Lower lobe of right lung (tissue), 2 donors: ENCODE data around the gene TMEM94. TPM values are rescaled to one million over a fixed set of nuclear protein-coding genes. Genes with fewer than 3 reads are reported as not detected.
"Not testable (repeated sequence)": the region's sequence is repeated elsewhere in the genome, so short reads cannot be mapped to it uniquely, and the experiment has no call there.

Experiments used
- ATAC-seq, 2 donors: fragments of 200-7000 bp; cut with Tn5 transposase; one replicate each; pipeline ENCODE4 v1.9.1; 2020 to 2022; ENCODE audit warnings: mild to moderate bottlenecking in 2 of 2, moderate library complexity in 2 of 2
- DNase-seq: peaks from one replicate; pipeline ENCODE4 v3.0.0-alpha.2; 2020
- H3K27ac ChIP-seq: fragments of 200-600 bp; one replicate; pipeline ENCODE4 v1.8.0; 2022
- H3K27me3 ChIP-seq: fragments of 200-600 bp; one replicate; pipeline ENCODE4 v1.8.0; 2022; ENCODE audit warnings: low read depth
- H3K36me3 ChIP-seq: fragments of 200-600 bp; one replicate; pipeline ENCODE4 v1.8.0; 2022; ENCODE audit warnings: mild to moderate bottlenecking
- H3K4me1 ChIP-seq: fragments of 200-600 bp; one replicate; pipeline ENCODE4 v1.8.0; 2022
- H3K4me3 ChIP-seq: fragments of 200-600 bp; one replicate; pipeline ENCODE4 v1.8.0; 2022; ENCODE audit warnings: mild to moderate bottlenecking
- H3K9me3 ChIP-seq: fragments of 200-600 bp; one replicate; pipeline ENCODE4 v1.8.0; 2022
- intact Hi-C: fragments of 100-400 bp; cut with DNase I; formaldehyde crosslinking; loops from one replicate; pipeline ENCODE4 v1.11.0; 2022
- total RNA-seq: library from RNA; stranded (reverse); fragmentation: NEBNext Ultra II Directional; extraction: Animal tissue kit (Norgen Biotek cat#: 25700); gene quantifications from one replicate; pipeline ENCODE4 v1.2.1, GENCODE V29; 2021
- TF ChIP-seq, protein P1 (sequence below): fragments of 200-600 bp; IDR thresholded peaks from one replicate; pipeline ENCODE4 v1.8.0; 2022; ENCODE audit warnings: antibody characterized with exemption, mild to moderate bottlenecking
- donor health status: DM: no; HTN: yes; CAD: no; lungs with severe emphysema.

TMEM94 gene
- total RNA-seq, 1 donor from 2014 or later, result 89.5 TPM

DNA sequence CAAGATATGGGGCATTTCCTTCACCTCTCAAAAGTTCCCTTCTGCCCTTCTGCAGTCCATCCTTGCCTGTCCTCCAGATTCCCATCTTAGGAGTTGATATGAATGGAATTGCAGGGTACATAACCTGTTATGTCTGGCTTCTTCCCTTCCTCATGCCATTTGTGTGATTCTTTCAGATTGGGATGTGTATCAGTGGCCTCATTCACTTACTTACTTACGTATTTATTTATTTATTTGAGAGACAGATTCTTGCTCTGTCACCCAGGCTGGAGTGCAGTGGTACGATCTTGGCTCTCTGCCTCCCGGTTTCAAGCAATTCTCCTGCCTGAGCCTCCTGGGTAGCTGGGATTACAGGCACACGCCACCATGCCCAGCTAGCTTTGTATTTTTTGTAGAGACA, 6.2 kb upstream of the TMEM94 start:
- no peak for ATAC-seq
- TF ChIP-seq, protein P1, sequence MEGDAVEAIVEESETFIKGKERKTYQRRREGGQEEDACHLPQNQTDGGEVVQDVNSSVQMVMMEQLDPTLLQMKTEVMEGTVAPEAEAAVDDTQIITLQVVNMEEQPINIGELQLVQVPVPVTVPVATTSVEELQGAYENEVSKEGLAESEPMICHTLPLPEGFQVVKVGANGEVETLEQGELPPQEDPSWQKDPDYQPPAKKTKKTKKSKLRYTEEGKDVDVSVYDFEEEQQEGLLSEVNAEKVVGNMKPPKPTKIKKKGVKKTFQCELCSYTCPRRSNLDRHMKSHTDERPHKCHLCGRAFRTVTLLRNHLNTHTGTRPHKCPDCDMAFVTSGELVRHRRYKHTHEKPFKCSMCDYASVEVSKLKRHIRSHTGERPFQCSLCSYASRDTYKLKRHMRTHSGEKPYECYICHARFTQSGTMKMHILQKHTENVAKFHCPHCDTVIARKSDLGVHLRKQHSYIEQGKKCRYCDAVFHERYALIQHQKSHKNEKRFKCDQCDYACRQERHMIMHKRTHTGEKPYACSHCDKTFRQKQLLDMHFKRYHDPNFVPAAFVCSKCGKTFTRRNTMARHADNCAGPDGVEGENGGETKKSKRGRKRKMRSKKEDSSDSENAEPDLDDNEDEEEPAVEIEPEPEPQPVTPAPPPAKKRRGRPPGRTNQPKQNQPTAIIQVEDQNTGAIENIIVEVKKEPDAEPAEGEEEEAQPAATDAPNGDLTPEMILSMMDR, result no peak
- intact Hi-C loops, result no loop called here

DNA sequence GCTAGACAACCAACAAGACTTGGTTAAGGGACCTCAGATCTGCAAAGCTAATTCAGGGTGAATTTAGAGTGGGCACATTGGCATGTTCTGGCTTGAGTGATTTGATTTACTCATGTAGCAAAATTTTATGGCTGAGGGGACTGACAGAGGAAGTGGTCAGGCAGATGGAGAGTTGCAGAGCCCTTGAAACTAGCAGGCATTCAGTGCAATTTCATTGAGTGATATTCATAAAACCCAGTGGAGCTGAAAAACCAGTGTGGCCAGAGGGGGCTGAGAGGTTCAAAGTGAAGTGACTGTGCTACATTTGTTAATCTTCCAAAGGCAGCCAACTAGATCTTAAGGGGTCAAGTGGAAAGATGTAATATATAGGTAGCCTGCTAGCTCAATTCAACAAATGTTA, 2.2 kb upstream of the TMEM94 start:
- ATAC-seq, result no peak
- DNase-seq, result no peak
- Histone ChIP-seq H3K4me3 (no peak overlapping the region), H3K27ac (no peak overlapping the region), H3K36me3 (no peaks in the 10 kb centered on the region), H3K9me3 (no peaks in the 10 kb centered on the region), H3K27me3 (no peaks in the 10 kb centered on the region), H3K4me1 (peaks cover 20% of the 10 kb centered on the region)
- TF ChIP-seq, protein P1, result no peak
- intact Hi-C loops, result no loop called here

More for the DNA sequence above, 6.2 kb upstream of the TMEM94 start:
- no peaks in the 10 kb centered on the region for H3K27me3 ChIP-seq
- H3K9me3 ChIP-seq, result no peaks in the 10 kb centered on the region
- no peak overlapping the region for H3K4me3 ChIP-seq
- no peak overlapping the region for H3K27ac ChIP-seq
- DNase-seq, result no peak
- H3K36me3 ChIP-seq, result no peaks in the 10 kb centered on the region
- no peaks in the 10 kb centered on the region for H3K4me1 ChIP-seq

DNA sequence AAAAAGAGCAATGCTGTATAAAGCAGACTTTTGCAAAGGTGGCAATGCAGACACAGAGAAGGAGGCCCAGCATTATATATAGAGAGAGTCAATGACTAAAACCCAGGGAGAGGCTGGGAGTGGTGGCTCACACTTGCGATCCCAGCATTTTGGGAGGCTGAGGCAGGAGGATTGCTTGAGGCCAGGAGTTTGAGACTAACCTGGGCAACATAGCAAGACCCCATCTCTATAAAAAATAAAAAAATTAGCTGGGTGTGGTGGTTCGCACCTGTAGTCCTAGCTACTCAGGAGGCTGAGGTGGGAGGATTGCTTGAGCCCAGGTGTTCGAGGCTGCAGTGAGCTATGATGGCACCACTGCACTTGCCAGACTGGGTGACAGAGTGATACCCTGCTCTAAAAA, 1.8 kb upstream of the TMEM94 start:
- ATAC-seq, DNase-seq, H3K36me3 ChIP-seq, intact Hi-C loops, H3K27me3 ChIP-seq, H3K9me3 ChIP-seq, H3K4me3 ChIP-seq, H3K27ac ChIP-seq: not testable (repeated sequence)
- H3K4me1 ChIP-seq, result peaks cover 25% of the 10 kb centered on the region

DNA sequence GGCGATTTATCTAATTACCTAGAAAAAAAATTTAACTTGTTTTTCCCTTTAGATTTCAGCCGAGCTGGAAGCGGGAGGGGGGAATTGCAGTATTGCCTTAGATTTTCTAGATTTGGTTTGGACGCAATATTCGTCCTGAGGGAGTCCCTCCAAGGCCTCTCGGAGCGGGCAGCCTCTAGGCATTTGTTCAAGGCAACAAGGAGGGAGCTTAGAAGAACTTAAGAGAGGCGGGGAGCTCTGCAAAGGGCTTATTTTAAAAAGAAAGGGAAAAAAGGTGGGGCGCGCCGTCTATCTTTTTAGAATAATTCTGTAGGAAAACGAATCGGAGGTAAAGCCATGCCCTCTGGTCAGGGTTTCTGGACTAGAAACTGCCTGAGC, 407 bp upstream of the TMEM94 start:
- no peaks in the 10 kb centered on the region for H3K27me3 ChIP-seq
- H3K4me1 ChIP-seq, result peaks cover 36% of the 10 kb centered on the region
- no peaks in the 10 kb centered on the region for H3K9me3 ChIP-seq
- peak overlapping the region; percentile 96 for H3K4me3 ChIP-seq
- TF ChIP-seq, protein P1, result no peak
- intact Hi-C loops, result no loop called here
- DNase-seq (peak; percentile 54), ATAC-seq (peak; percentile 27 to 49)
- peak overlapping the region; percentile 93 for H3K27ac ChIP-seq
- no peaks in the 10 kb centered on the region for H3K36me3 ChIP-seq

DNA sequence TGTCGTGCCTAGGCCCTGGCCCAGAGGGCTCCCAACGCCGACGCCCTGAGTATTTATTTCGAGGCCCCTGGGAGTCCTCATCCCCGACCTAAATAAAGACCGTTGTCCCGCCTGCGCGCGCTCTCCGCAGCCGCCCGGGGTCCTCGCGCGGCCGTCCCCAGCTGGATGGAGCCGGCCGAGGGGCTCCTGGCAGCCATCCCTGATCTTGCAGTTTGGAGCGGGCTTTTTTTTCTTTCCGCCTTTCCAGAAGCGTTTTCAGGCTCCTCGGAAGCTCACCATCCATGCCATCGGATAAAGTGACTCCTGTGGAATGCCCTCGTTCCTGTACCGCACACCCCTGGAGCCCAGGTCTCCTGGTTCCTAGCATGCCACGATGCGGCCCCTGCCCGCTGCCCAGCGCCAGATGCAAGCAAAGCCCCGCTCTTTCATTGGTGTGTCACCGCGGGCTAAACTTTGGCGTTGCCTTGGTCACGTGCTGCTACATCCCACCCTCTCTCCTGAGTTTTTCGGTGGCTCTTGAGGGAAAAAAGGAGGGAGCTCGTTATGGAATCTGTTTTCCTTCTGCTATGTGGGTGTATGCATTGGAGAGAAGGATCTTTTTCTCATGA, 716 bp downstream of the TMEM94 start:
- Histone ChIP-seq H3K9me3 (no peaks in the 10 kb centered on the region), H3K4me3 (peak overlapping the region; percentile 96), H3K36me3 (no peaks in the 10 kb centered on the region), H3K27me3 (no peaks in the 10 kb centered on the region), H3K27ac (peak overlapping the region; percentile 93), H3K4me1 (peaks cover 36% of the 10 kb centered on the region)
- intact Hi-C loops, result no loop called here
- ATAC-seq (peak; percentile 51 to 54), DNase-seq (peak; percentile 52)
- TF ChIP-seq, protein P1, result no peak

DNA sequence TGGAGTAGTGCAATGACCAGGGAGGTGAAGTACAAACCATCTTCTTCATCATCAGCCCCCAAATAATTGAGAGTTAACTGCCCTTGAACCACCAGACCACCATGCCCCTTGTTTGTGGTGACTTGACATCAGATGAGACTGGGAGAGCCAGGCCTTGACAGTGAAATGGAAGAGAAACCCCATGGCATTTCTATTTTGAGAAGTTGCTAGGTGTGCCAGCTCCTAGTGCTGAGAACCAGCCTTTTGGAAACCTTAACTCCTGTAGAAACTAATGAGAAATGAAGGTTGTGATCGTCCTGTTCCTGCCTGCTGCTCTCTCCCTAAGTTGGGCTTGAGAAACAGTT, 2.8 kb downstream of the TMEM94 start:
- intact Hi-C loops, result no loop called here
- TF ChIP-seq, protein P1, result no peak
- H3K9me3 ChIP-seq, result no peaks in the 10 kb centered on the region
- no peak for DNase-seq
- H3K27ac ChIP-seq, result peak overlapping the region; percentile 65
- H3K27me3 ChIP-seq, result no peaks in the 10 kb centered on the region
- H3K4me3 ChIP-seq, result no peak overlapping the region
- ATAC-seq, result no peak
- H3K36me3 ChIP-seq, result no peaks in the 10 kb centered on the region
- H3K4me1 ChIP-seq, result peaks cover 36% of the 10 kb centered on the region
